ENCODE data around the gene CCSAP. TPM values are rescaled to one million over a fixed set of nuclear protein-coding genes. Genes with fewer than 3 reads are reported as not detected.

The CCSAP gene
- total RNA-seq, 1 experiment from 2014 or later: 8.5 TPM

DNA sequence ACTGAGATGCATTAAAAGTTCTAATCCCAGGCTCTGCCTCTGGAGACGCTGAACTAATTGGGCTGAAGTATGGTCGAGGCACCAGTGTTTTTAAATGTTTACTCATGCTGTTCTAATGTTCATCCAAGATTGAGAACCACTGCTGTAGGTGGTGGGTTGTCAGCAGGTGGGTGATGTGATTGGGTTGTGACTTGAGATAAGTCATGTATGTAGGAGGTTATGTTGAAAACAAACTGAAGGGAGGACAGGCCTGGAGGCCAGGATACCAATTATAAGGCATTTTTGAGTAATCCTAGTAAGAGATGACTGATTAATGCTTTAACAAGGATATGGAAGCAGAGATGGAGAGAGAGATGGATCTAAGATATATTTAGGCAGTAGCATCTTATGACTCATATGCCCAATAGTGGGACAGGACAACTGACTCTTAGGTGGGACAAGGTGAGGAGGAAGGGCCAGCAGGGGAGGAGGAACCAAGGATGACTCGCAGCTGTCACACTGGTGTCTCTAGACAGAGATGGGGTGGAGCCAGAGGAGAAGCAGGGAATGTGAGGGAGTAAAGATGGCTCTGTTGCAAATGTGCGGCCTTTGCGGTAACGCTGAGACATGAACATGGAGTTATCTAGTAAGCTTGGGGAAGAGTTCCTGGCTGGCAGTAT, 42.6 kb downstream of the CCSAP start:
- H2BK15ac ChIP-seq (ENCODE audit: low read depth, low read length): no peak overlapping the region
- Mint-ChIP-seq H3K27me3 (ENCODE audit: low read depth) (no peaks in the 10 kb centered on the region), H3K4me3 (no peak overlapping the region), H3K9me3 (no peaks in the 10 kb centered on the region), H3K36me3 (ENCODE audit: insufficient read depth in 1 of 3, low read depth in 3 of 3) (peaks cover 12 to 41% (median 21%) of the 10 kb centered on the region in 3 experiments; a peak in 5 of 7 replicates), H3K4me1 (peaks cover 7 to 10% of the 10 kb centered on the region in 2 experiments), H3K27ac (0 out of 7 replicates have a peak overlapping the region, but pooled peaks of 1 of the 3 experiments have one; percentile 7)
- TF ChIP-seq, protein P1, sequence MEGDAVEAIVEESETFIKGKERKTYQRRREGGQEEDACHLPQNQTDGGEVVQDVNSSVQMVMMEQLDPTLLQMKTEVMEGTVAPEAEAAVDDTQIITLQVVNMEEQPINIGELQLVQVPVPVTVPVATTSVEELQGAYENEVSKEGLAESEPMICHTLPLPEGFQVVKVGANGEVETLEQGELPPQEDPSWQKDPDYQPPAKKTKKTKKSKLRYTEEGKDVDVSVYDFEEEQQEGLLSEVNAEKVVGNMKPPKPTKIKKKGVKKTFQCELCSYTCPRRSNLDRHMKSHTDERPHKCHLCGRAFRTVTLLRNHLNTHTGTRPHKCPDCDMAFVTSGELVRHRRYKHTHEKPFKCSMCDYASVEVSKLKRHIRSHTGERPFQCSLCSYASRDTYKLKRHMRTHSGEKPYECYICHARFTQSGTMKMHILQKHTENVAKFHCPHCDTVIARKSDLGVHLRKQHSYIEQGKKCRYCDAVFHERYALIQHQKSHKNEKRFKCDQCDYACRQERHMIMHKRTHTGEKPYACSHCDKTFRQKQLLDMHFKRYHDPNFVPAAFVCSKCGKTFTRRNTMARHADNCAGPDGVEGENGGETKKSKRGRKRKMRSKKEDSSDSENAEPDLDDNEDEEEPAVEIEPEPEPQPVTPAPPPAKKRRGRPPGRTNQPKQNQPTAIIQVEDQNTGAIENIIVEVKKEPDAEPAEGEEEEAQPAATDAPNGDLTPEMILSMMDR (conservative IDR thresholded peaks at IDR 0.05): no peak
- no peak overlapping the region for H3K23ac ChIP-seq (ENCODE audit: insufficient read length, low read depth, low read length)
- no peak overlapping the region for H3K4me2 ChIP-seq (ENCODE audit: insufficient read depth, insufficient read length, low read length)
- no peaks in the 10 kb centered on the region for H3K27me3 ChIP-seq (ENCODE audit: insufficient read depth, low read length)
- H2BK120ac ChIP-seq (ENCODE audit: low read depth, low read length, poor library complexity, severe bottlenecking): no peak overlapping the region
- no peak overlapping the region for H3K14ac ChIP-seq (ENCODE audit: insufficient read depth, low read length)
- H2BK5ac ChIP-seq (ENCODE audit: insufficient read length, low read length): no peak overlapping the region
- no peaks in the 10 kb centered on the region for H3K4me1 ChIP-seq (ENCODE audit: insufficient read depth, low read length)
- H3K23me2 ChIP-seq (ENCODE audit: insufficient read length, low read depth, low read length, poor library complexity, severe bottlenecking): no peaks in the 10 kb centered on the region
- H2AK5ac ChIP-seq (ENCODE audit: insufficient read length, low read length): no peak overlapping the region
- H3T11ph ChIP-seq (ENCODE audit: low read length): no peak overlapping the region
- H2AFZ ChIP-seq (ENCODE audit: low read length): no peak overlapping the region
- H3K79me2 ChIP-seq (ENCODE audit: insufficient read depth, low read length): no peaks in the 10 kb centered on the region
- no peak overlapping the region for H4K5ac ChIP-seq (ENCODE audit: insufficient read length, low read depth, low read length)
- no peak overlapping the region for H3K18ac ChIP-seq (ENCODE audit: insufficient read length, low read depth, low read length)
- no peak overlapping the region for H2BK12ac ChIP-seq (ENCODE audit: insufficient read length, low read depth, low read length)
- H3K9me3 ChIP-seq (ENCODE audit: control insufficient read depth, low read depth, low read length): no peaks in the 10 kb centered on the region
- no peak overlapping the region for H3K9ac ChIP-seq (ENCODE audit: extremely low read depth, insufficient read length, low read length)
- H3K56ac ChIP-seq (ENCODE audit: insufficient read length, low read depth, low read length): no peak overlapping the region
- no peak overlapping the region for H2BK20ac ChIP-seq (ENCODE audit: low read depth, low read length, poor library complexity, severe bottlenecking)
- no peak for DNase-seq
- H4K20me1 ChIP-seq (ENCODE audit: control insufficient read depth, insufficient read depth, insufficient read length): no peaks in the 10 kb centered on the region
- no CpG with 5 or more reads among the region's 6 CpGs for WGBS (ENCODE audit: extremely low coverage, insufficient read length, low lambda C conversion rate)
- no peak overlapping the region for H3K27ac ChIP-seq (ENCODE audit: insufficient read length, low read depth, low read length)
- no peak overlapping the region for H4K91ac ChIP-seq (ENCODE audit: insufficient read length, low read depth, low read length)
- H3K79me1 ChIP-seq (ENCODE audit: insufficient read depth, low read depth, low read length, poor library complexity, severe bottlenecking): no peaks in the 10 kb centered on the region
- no peak overlapping the region for H3K4ac ChIP-seq (ENCODE audit: low read depth, low read length)
- no peak overlapping the region for H4K8ac ChIP-seq (replicated peaks; ENCODE audit: insufficient read length, low read depth, low read length)
